ENCODE data around the gene WDR36.

- no peak for TF ChIP-seq CTCF (IDR thresholded peaks at IDR 0.05 in 2 of 3, conservative IDR thresholded peaks at IDR 0.05 in 1 of 3; ENCODE audit: borderline replicate concordance in 1 of 3, insufficient read depth in 1 of 3, low read depth in 2 of 3, low read length in 2 of 3)
- no peak for TF ChIP-seq POLR2A (IDR thresholded peaks at IDR 0.05; ENCODE audit: borderline replicate concordance, extremely low read depth, insufficient read depth, insufficient read length)
- TF ChIP-seq POLR2AphosphoS5 (IDR thresholded peaks at IDR 0.05; ENCODE audit: low read depth, low read length) = no peak
- TF ChIP-seq SRF (IDR thresholded peaks at IDR 0.05; ENCODE audit: low read depth) = no peak
- no peak for TF ChIP-seq EZH2 (IDR thresholded peaks at IDR 0.05)
- no peak for TF ChIP-seq TCF7L2 (IDR thresholded peaks at IDR 0.05; ENCODE audit: borderline replicate concordance, extremely low read depth, insufficient read depth, insufficient read length)
- no peak for TF ChIP-seq ATF3 (IDR thresholded peaks at IDR 0.05)
These were observed 75.4 kb downstream of the WDR36 start for GRCh38 chr5:111167551-111167950.
